Measurements from ENCODE around the gene MYMK.

The MYMK gene

GRCh38 chr9:133539991-133540697 is 15.4 kb upstream of the MYMK start:
- DNase-seq (ENCODE audit: low read depth) = no peak
- no peak overlapping the region for H3K4me3 ChIP-seq (ENCODE audit: low read depth, low read length)
- no peak for TF ChIP-seq CTCF (IDR thresholded peaks at IDR 0.05; ENCODE audit: insufficient read depth, low read depth, low read length, missing control alignments)

GRCh38 chr9:133538851-133539833 is 14.4 kb upstream of the MYMK start:
- no peak overlapping the region for H3K4me3 ChIP-seq (ENCODE audit: low read depth, low read length)
- no peak for TF ChIP-seq CTCF (IDR thresholded peaks at IDR 0.05; ENCODE audit: insufficient read depth, low read depth, low read length, missing control alignments)
- no peak for DNase-seq (ENCODE audit: low read depth)

GRCh38 chr9:133538176-133538575 is 13.4 kb upstream of the MYMK start:
- DNase-seq (ENCODE audit: low read depth) = no peak
- H3K4me3 ChIP-seq (ENCODE audit: low read depth, low read length) = no peak overlapping the region
- no peak for TF ChIP-seq CTCF (IDR thresholded peaks at IDR 0.05; ENCODE audit: insufficient read depth, low read depth, low read length, missing control alignments)

- H3K4me3 ChIP-seq (ENCODE audit: low read depth, low read length) = no peak overlapping the region
- TF ChIP-seq CTCF (IDR thresholded peaks at IDR 0.05; ENCODE audit: insufficient read depth, low read depth, low read length, missing control alignments) = no peak
- no peak for DNase-seq (ENCODE audit: low read depth)
These were observed 12.5 kb upstream of the MYMK start for GRCh38 chr9:133537257-133537656.

GRCh38 chr9:133536536-133536935 is 11.8 kb upstream of the MYMK start:
- no peak for TF ChIP-seq CTCF (IDR thresholded peaks at IDR 0.05; ENCODE audit: insufficient read depth, low read depth, low read length, missing control alignments)
- DNase-seq (ENCODE audit: low read depth) = no peak
- no peak overlapping the region for H3K4me3 ChIP-seq (ENCODE audit: low read depth, low read length)

- DNase-seq (ENCODE audit: low read depth) = no peak
- H3K4me3 ChIP-seq (ENCODE audit: low read depth, low read length) = no peak overlapping the region
- no peak for TF ChIP-seq CTCF (IDR thresholded peaks at IDR 0.05; ENCODE audit: insufficient read depth, low read depth, low read length, missing control alignments)
These were observed 11.3 kb upstream of the MYMK start for GRCh38 chr9:133536080-133536479.
